Prostate gland (tissue), 2 donors: ENCODE measurements around the gene GPX6. TPM values are rescaled to one million over a fixed set of nuclear protein-coding genes. Genes with fewer than 3 reads are reported as not detected.
"Not testable (repeated sequence)": the region's sequence is repeated elsewhere in the genome, so short reads cannot be mapped to it uniquely, and the experiment has no call there.

Experiments
- DNase-seq: peaks from one replicate; pipeline ENCODE4 v3.0.0-alpha.2; 2019; ENCODE audit warnings: low spot score
- H3K27ac ChIP-seq, 2 donors: fragments of 200-600 bp; sonication (generic); 2 replicates each; pipeline ENCODE4 v1.5.1; 2017 to 2019
- H3K27me3 ChIP-seq: fragments of 200-600 bp; sonication (generic); replicated peaks from 2 replicates; pipeline ENCODE4 v1.5.1; 2019; ENCODE audit not compliant: insufficient read depth
- H3K36me3 ChIP-seq, 2 donors: fragments of 200-600 bp; sonication (generic); 1 replicate in 1 of 2; 2 replicates in 1 of 2; pipeline versions ENCODE4 v1.5.1 to v1.8.1; 2017 to 2019
- H3K4me1 ChIP-seq: fragments of 200-600 bp; sonication (generic); replicated peaks from 2 replicates; pipeline ENCODE4 v1.5.1; 2019
- H3K4me3 ChIP-seq, 2 donors: fragments of 200-600 bp; sonication (generic); 2 replicates each; pipeline ENCODE4 v1.5.1; 2017 to 2019
- H3K9me3 ChIP-seq: fragments of 200-600 bp; sonication (generic); 2 replicates; pipeline ENCODE4 v1.5.1; 2017
- CTCF ChIP-seq, 4 experiments: fragments of 200-600 bp in 2 of 4; fragments of 450-650 bp in 2 of 4; sonication (generic) in 2 of 4; IDR thresholded peaks; 1 replicate in 3 of 4; 2 replicates in 1 of 4; pipeline ENCODE4 v1.5.1; 2016 to 2019; ENCODE audit warnings: antibody characterized with exemption in 4 of 4, mild to moderate bottlenecking in 2 of 4, moderate library complexity in 2 of 4
- POLR2A ChIP-seq: fragments of 450-650 bp; IDR thresholded peaks from one replicate; pipeline ENCODE4 v1.6.1; 2016; ENCODE audit warnings: antibody characterized with exemption, mild to moderate bottlenecking
- POLR2AphosphoS5 ChIP-seq: sonication (generic); formaldehyde crosslinking; IDR thresholded peaks from one replicate; pipeline ENCODE4 v1.6.1; 2017; ENCODE audit warnings: antibody characterized with exemption
- WGBS: methylation state at CpG from one replicate; pipeline ENCODE4 v1.1.5; 2018; 5-methylcytosine and 5-hydroxymethylcytosine counted together
- intact Hi-C: fragments of 100-400 bp; cut with DNase I; formaldehyde crosslinking; loops from one replicate; pipeline ENCODE4 v1.14.2; 2022
- total RNA-seq, 2 donors: library from RNA; depleted of rRNA; stranded (reverse); fragments of >200 nt; gene quantifications; one replicate each; pipeline ENCODE4 v1.1.0, GENCODE V29; 2016

Gene GPX6
- total RNA-seq, 2 donors from 2014 or later: 0.40 TPM; not detected in 1

- no peaks in the 10 kb centered on the region for H3K4me1 ChIP-seq
- no peaks in the 10 kb centered on the region for H3K36me3 ChIP-seq
- no peaks in the 10 kb centered on the region for H3K9me3 ChIP-seq
- TF ChIP-seq POLR2A (no peak), CTCF (IDR thresholded peaks at IDR 0.05) (no peak), POLR2AphosphoS5 (no peak)
- no peak overlapping the region for H3K4me3 ChIP-seq
- 24% methylated on average over 25 of the region's 25 CpGs for WGBS
- no peak for DNase-seq
- intact Hi-C loops: no loop called here
- H3K27me3 ChIP-seq: no peaks in the 10 kb centered on the region
- no peak overlapping the region for H3K27ac ChIP-seq
Measured at GRCh38 chr6:28553986-28554881, 38.6 kb upstream of the GPX6 start.

- Histone ChIP-seq H3K4me3 (no peak overlapping the region), H3K27me3 (no peaks in the 10 kb centered on the region), H3K4me1 (no peaks in the 10 kb centered on the region), H3K27ac (no peak overlapping the region), H3K36me3 (no peaks in the 10 kb centered on the region), H3K9me3 (no peaks in the 10 kb centered on the region)
- DNase-seq: no peak
- intact Hi-C loops: no loop called here
- TF ChIP-seq CTCF (IDR thresholded peaks at IDR 0.05): no peak
- TF ChIP-seq POLR2A: no peak
- TF ChIP-seq POLR2AphosphoS5: no peak
- WGBS: 61% methylated on average over 8 of the region's 8 CpGs
Measured at GRCh38 chr6:28553384-28553985, 37.9 kb upstream of the GPX6 start.

DNA sequence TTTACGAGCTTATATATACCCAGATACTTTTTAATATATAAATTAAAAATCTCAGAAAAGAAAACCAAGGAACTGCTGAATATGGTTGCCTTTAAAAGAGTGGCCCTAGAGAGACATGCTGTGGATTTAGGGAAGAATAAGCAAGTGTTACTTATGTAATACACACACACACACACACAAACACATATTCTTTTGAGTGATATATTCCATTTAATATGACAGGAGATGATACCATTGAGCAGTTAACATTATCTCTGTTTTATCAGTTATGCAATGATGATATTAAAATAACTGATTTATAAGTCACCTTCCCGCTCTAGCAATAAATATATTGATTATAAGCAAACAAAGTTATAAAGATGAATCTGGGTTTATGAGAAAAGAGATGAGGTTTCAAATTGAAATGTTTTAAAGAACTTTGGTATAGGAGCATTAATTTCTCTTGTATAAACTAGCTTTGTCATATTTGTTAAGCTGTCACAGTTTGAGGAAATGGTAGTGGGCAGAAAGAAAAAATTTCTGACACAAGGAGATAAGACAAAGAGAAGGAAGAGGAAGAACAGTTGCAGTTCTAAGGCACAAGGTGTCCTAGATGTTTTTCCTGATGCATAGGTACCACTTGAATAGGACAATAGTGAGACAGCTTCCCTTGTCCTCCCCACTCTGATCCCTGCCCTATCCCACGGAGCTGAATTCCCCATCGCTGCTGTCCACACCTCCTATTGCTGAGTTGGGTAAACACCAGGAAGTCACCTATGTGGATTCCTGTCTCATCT, 36.5 kb upstream of the GPX6 start:
- TF ChIP-seq POLR2AphosphoS5 (no peak), CTCF (IDR thresholded peaks at IDR 0.05) (no peak), POLR2A (no peak)
- no peak for DNase-seq
- no peaks in the 10 kb centered on the region for H3K27me3 ChIP-seq
- WGBS: 70% methylated on average over 4 of the region's 4 CpGs
- H3K27ac ChIP-seq: no peak overlapping the region
- no peak overlapping the region for H3K4me3 ChIP-seq
- no peaks in the 10 kb centered on the region for H3K36me3 ChIP-seq
- intact Hi-C loops: no loop called here
- H3K9me3 ChIP-seq: no peaks in the 10 kb centered on the region
- H3K4me1 ChIP-seq: no peaks in the 10 kb centered on the region

DNA sequence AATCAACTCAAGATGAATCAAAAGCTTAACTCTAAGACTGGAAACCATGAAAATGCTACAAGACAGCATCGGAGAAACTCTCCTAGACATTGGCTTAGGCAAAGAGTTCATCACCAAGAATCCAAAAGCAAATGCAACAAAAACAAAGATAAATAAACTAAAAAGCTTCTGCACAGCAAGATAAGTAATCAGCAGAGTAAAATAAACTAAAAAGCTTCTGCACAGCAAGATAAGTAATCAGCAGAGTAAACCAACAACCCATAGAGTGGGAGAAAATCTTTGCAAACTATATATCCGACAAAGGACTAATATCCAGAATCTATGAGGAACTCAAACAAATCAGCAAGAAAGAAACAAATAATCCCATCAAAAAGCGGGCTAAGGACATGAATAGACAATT, 31.4 kb upstream of the GPX6 start:
- H3K27ac ChIP-seq, H3K27me3 ChIP-seq, H3K4me1 ChIP-seq, H3K36me3 ChIP-seq, intact Hi-C loops, DNase-seq, H3K4me3 ChIP-seq, H3K9me3 ChIP-seq: not testable (repeated sequence)
- WGBS: 84% methylated on average over 3 of the region's 3 CpGs

- no peaks in the 10 kb centered on the region for H3K36me3 ChIP-seq
- no peak overlapping the region for H3K4me3 ChIP-seq
- no peak for TF ChIP-seq POLR2AphosphoS5
- H3K4me1 ChIP-seq: no peaks in the 10 kb centered on the region
- H3K27ac ChIP-seq: no peak overlapping the region
- no peak for DNase-seq
- intact Hi-C loops: no loop called here
- H3K27me3 ChIP-seq: peaks cover 3% of the 10 kb centered on the region
- H3K9me3 ChIP-seq: no peaks in the 10 kb centered on the region
Measured at GRCh38 chr6:28545955-28546354, 30.4 kb upstream of the GPX6 start.
